ENCODE results near the gene PTPRF. TPM values are rescaled to one million over a fixed set of nuclear protein-coding genes. Genes with fewer than 3 reads are reported as not detected.

The PTPRF gene
- total RNA-seq, 4 donors from 2014 or later, result 53.2 to 80.6 (median 71.7) TPM

DNA sequence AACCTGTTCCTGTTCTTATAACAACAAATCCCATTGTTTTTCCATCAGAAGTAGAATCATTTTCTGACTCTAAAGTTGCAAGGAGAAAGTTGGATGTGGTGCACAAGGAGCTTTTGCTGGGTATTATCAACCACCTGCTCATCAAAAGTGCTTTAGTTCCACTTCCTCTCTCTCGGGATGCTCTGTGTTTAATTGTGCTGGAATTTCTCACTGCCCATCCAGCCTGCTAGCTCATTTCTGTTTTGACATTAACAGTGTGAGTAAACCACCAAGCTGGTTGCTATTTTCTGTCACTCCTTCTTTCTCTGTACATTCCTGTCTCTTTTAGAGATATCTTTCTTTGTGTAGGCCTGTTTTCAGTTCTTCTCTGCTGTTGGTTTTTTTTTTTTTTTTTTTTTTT is 125.3 kb downstream of the PTPRF start:
- Histone ChIP-seq H3K9me3 (no peaks in the 10 kb centered on the region), H3K4me1 (peaks cover 12% of the 10 kb centered on the region in 2 donors), H3K36me3 (peaks cover 56 to 76% of the 10 kb centered on the region in 2 donors), H3K4me3 (replicated peaks in 1 of 3) (no peak overlapping the region), H3K27ac (no peak overlapping the region), H3K27me3 (no peaks in the 10 kb centered on the region)
- TF ChIP-seq, protein P1, sequence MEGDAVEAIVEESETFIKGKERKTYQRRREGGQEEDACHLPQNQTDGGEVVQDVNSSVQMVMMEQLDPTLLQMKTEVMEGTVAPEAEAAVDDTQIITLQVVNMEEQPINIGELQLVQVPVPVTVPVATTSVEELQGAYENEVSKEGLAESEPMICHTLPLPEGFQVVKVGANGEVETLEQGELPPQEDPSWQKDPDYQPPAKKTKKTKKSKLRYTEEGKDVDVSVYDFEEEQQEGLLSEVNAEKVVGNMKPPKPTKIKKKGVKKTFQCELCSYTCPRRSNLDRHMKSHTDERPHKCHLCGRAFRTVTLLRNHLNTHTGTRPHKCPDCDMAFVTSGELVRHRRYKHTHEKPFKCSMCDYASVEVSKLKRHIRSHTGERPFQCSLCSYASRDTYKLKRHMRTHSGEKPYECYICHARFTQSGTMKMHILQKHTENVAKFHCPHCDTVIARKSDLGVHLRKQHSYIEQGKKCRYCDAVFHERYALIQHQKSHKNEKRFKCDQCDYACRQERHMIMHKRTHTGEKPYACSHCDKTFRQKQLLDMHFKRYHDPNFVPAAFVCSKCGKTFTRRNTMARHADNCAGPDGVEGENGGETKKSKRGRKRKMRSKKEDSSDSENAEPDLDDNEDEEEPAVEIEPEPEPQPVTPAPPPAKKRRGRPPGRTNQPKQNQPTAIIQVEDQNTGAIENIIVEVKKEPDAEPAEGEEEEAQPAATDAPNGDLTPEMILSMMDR (IDR thresholded peaks at IDR 0.05), result no peak
- TF ChIP-seq POLR2A (IDR thresholded peaks at IDR 0.05), result no peak
- DNase-seq, result no peak
- intact Hi-C loops (cut with DNase I), result no loop called here
- 64 to 83% methylated on average over 1 of the region's 1 CpG for WGBS, 2 donors

DNA sequence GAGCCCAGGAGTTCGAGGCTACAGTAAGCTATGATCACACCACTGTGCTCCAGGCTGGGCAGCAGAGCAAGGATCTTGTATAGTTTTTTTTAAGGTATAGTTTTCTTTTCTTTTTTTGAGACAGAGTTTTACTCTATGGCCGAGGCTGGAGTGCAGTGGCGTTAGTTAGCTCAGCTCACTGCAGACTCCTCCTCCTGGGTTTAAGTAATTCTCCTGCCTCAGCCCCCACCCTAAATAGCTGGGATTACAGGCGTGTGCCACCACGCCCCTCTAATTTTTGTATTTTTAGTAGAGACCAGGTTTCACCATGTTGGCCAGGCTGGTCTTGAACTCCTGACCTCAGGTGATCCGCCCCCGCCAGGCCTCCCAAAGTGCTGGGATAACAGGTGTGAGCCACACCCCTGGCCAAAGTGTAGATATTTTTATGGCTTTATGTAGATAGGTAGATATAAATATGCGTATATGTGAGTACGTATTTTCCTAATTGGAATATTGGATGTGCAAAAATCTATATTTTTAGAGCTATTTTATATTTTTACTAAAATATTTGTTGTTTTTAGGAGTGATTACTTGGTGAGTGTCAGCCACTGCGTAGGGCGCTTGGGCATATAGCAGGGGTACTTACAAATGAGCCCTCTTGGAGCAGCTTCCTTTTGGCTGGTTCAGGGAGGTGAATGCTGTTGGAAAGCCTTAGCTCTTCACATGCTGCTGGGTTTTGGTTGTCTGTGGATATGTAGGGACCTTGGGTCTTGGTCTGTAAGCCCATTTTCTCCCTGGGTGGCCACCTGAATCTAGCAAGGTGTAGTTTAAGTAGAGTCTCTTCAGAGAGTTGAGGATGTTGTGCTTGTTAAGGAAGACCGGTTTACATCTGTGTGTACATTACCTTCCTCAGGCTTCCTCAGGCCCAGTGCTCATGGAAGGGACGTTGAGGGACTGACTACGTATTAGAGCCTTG is 128.8 kb downstream of the PTPRF start:
- no peaks in the 10 kb centered on the region for H3K27me3 ChIP-seq
- no peak for DNase-seq
- H3K36me3 ChIP-seq, result peaks cover 83 to 94% of the 10 kb centered on the region in 2 donors
- 91 to 93% methylated on average over 14 of the region's 14 CpGs for WGBS, 2 donors
- H3K4me1 ChIP-seq, result no peaks in the 10 kb centered on the region
- intact Hi-C loops (cut with DNase I), result no loop called here
- TF ChIP-seq POLR2A (IDR thresholded peaks at IDR 0.05), result no peak
- TF ChIP-seq, protein P1 (IDR thresholded peaks at IDR 0.05), result no peak
- no peaks in the 10 kb centered on the region for H3K9me3 ChIP-seq
- no peak overlapping the region for H3K27ac ChIP-seq
- no peak overlapping the region for H3K4me3 ChIP-seq (replicated peaks in 1 of 3)

DNA sequence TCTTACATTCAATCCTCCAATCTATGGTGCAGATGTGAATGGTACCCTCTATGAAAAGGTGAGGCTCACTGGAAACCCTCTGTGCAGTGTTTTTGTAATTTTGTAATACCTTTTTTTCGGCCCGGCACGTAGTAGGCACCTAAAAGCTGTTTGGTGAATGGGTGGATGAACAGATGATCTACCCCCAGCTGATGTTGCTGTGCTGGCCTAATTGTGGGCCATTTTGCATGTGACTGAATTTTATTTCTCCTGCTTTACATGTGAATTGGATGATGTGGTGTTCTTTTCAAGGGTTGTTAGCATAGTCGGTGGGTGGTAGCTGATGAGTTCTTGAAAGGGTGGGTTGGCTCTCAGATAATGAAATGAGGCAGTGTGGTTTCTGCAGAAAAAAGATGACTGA is 129.7 kb downstream of the PTPRF start:
- peaks cover 89 to 91% of the 10 kb centered on the region in 2 donors for H3K36me3 ChIP-seq
- H3K27ac ChIP-seq, result no peak overlapping the region
- H3K4me1 ChIP-seq, result no peaks in the 10 kb centered on the region
- no peak overlapping the region for H3K4me3 ChIP-seq (replicated peaks in 1 of 3)
- DNase-seq, result no peak
- no peaks in the 10 kb centered on the region for H3K9me3 ChIP-seq
- WGBS, 2 donors, result 79 to 81% methylated on average over 4 of the region's 4 CpGs
- TF ChIP-seq POLR2A (IDR thresholded peaks at IDR 0.05), result no peak
- TF ChIP-seq, protein P1 (IDR thresholded peaks at IDR 0.05), result no peak
- intact Hi-C loops (cut with DNase I), result no loop called here
- no peaks in the 10 kb centered on the region for H3K27me3 ChIP-seq

DNA sequence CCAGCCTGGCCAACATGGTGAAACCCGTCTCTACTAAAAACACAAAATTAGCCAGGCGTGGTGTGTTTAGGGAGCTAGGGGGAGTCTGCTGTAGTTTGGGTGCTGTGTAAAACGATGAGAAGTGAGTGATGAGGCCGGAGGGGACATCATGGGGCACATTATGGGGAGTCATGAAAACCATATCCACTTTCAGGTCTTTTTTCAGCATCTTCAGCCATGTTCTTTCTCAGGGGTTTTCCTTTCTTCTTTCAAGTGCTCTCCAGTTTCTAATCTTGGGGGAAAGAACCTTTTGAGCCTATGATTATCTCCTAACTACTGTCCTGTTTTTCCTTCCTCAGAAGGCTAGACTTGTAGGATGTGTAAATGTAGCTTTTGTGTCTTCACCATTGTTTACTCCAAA is 133.7 kb downstream of the PTPRF start:
- peaks cover 89 to 92% of the 10 kb centered on the region in 2 donors for H3K36me3 ChIP-seq
- WGBS, 2 donors, result 78 to 91% methylated on average over 4 of the region's 4 CpGs

More for the DNA sequence above, 133.7 kb downstream of the PTPRF start:
- Histone ChIP-seq H3K27ac (no peak overlapping the region), H3K27me3 (no peaks in the 10 kb centered on the region), H3K4me3 (replicated peaks in 1 of 3) (no peak overlapping the region), H3K9me3 (no peaks in the 10 kb centered on the region), H3K4me1 (no peaks in the 10 kb centered on the region)
- intact Hi-C loops (cut with DNase I), result no loop called here
- no peak for DNase-seq
- TF ChIP-seq POLR2A (IDR thresholded peaks at IDR 0.05), result no peak
- TF ChIP-seq, protein P1 (IDR thresholded peaks at IDR 0.05), result no peak
